Measurements from ENCODE around the gene CNEP1R1. TPM values are rescaled to one million over a fixed set of nuclear protein-coding genes. Genes with fewer than 3 reads are reported as not detected.

The CNEP1R1 gene
- polyA plus RNA-seq, 1 experiment: 15.2 TPM

- ChIA-PET CTCF (no interaction called here), POLR2A (no interaction called here)
- no peak for DNase-seq (ENCODE audit: low read depth)
- no peak for TF ChIP-seq CTCF (IDR thresholded peaks at IDR 0.05; ENCODE audit: insufficient read depth, low read depth, low read length)
- Histone ChIP-seq H3K27me3 (ENCODE audit: control insufficient read depth, insufficient read depth, low read length) (no peaks in the 10 kb centered on the region), H3K36me3 (ENCODE audit: control insufficient read depth, insufficient read depth, low read length) (no peaks in the 10 kb centered on the region), H3K4me3 (ENCODE audit: low read depth, low read length) (no peak overlapping the region)
These were observed 18.3 kb downstream of the CNEP1R1 start for GRCh38 chr16:50043358-50043757.

GRCh38 chr16:50045412-50045811, 20.4 kb downstream of the CNEP1R1 start:
- no peak for DNase-seq (ENCODE audit: low read depth)
- POLR2A ChIA-PET: no interaction called here
- H3K36me3 ChIP-seq (ENCODE audit: control insufficient read depth, insufficient read depth, low read length): no peaks in the 10 kb centered on the region
- H3K4me3 ChIP-seq (ENCODE audit: low read depth, low read length): no peak overlapping the region
- CTCF ChIA-PET: no interaction called here
- TF ChIP-seq CTCF (IDR thresholded peaks at IDR 0.05; ENCODE audit: insufficient read depth, low read depth, low read length): no peak
- H3K27me3 ChIP-seq (ENCODE audit: control insufficient read depth, insufficient read depth, low read length): no peaks in the 10 kb centered on the region

- CTCF ChIA-PET: interaction anchor here (1.2 to 1.4 kb wide), 3 partner anchors 10 to 21 kb away, joined by 3 to 4 read pairs (median 3); partner anchors contain the start of gene HEATR3
These were observed 21.8 kb downstream of the CNEP1R1 start for GRCh38 chr16:50046853-50047252.

GRCh38 chr16:50047864-50048263, 22.8 kb downstream of the CNEP1R1 start:
- H3K36me3 ChIP-seq (ENCODE audit: control insufficient read depth, insufficient read depth, low read length): no peaks in the 10 kb centered on the region
- H3K27me3 ChIP-seq (ENCODE audit: control insufficient read depth, insufficient read depth, low read length): no peaks in the 10 kb centered on the region
- no peak for TF ChIP-seq CTCF (IDR thresholded peaks at IDR 0.05; ENCODE audit: insufficient read depth, low read depth, low read length)
- ChIA-PET POLR2A (no interaction called here), CTCF (no interaction called here)
- no peak for DNase-seq (ENCODE audit: low read depth)
- H3K4me3 ChIP-seq (ENCODE audit: low read depth, low read length): no peak overlapping the region

More at GRCh38 chr16:50046853-50047252, 21.8 kb downstream of the CNEP1R1 start:
- Histone ChIP-seq H3K36me3 (ENCODE audit: control insufficient read depth, insufficient read depth, low read length) (no peaks in the 10 kb centered on the region), H3K27me3 (ENCODE audit: control insufficient read depth, insufficient read depth, low read length) (no peaks in the 10 kb centered on the region), H3K4me3 (ENCODE audit: low read depth, low read length) (no peak overlapping the region)
- DNase-seq (ENCODE audit: low read depth): no peak
- no peak for TF ChIP-seq CTCF (IDR thresholded peaks at IDR 0.05; ENCODE audit: insufficient read depth, low read depth, low read length)
- POLR2A ChIA-PET: interaction anchor here (0.7 kb wide), 1 partner anchor 1562 kb away, joined by 4 read pairs; no protein-coding TSS in a partner anchor

GRCh38 chr16:50050802-50051201, 25.8 kb downstream of the CNEP1R1 start:
- POLR2A ChIA-PET: no interaction called here
- CTCF ChIA-PET: no interaction called here
- no peak for TF ChIP-seq CTCF (IDR thresholded peaks at IDR 0.05; ENCODE audit: insufficient read depth, low read depth, low read length)

More at GRCh38 chr16:50050802-50051201, 25.8 kb downstream of the CNEP1R1 start:
- no peak overlapping the region for H3K4me3 ChIP-seq (ENCODE audit: low read depth, low read length)
- DNase-seq (ENCODE audit: low read depth): no peak
- no peaks in the 10 kb centered on the region for H3K27me3 ChIP-seq (ENCODE audit: control insufficient read depth, insufficient read depth, low read length)
- H3K36me3 ChIP-seq (ENCODE audit: control insufficient read depth, insufficient read depth, low read length): no peaks in the 10 kb centered on the region
